Measurements from ENCODE around the gene FKRP.

DNA sequence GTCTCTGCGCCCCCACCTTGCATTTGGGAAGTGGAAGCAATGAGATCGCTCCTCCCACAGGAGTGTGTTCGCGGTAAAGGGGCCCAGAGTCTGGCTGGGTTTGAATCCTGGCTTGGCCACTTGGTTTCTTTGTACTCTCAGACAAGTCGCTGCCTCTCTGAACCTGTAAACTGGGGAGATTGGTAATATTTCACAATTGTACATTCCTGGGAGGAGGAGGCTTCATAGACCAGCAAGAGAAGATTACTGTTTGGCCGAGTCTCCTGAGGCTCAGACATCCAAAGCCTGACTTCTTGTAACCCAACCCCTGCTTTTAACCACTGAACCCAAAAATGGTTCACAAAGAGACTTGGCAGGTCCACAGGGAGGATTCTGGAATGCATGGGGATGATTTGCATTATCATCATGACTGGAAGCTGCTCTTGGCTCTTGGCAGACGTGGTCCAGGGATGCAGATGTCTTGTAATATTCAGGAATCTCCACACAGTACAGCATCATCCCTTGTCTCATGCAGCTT is 14.0 kb downstream of the FKRP start:
- TF ChIP-seq, protein P1, sequence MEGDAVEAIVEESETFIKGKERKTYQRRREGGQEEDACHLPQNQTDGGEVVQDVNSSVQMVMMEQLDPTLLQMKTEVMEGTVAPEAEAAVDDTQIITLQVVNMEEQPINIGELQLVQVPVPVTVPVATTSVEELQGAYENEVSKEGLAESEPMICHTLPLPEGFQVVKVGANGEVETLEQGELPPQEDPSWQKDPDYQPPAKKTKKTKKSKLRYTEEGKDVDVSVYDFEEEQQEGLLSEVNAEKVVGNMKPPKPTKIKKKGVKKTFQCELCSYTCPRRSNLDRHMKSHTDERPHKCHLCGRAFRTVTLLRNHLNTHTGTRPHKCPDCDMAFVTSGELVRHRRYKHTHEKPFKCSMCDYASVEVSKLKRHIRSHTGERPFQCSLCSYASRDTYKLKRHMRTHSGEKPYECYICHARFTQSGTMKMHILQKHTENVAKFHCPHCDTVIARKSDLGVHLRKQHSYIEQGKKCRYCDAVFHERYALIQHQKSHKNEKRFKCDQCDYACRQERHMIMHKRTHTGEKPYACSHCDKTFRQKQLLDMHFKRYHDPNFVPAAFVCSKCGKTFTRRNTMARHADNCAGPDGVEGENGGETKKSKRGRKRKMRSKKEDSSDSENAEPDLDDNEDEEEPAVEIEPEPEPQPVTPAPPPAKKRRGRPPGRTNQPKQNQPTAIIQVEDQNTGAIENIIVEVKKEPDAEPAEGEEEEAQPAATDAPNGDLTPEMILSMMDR (conservative IDR thresholded peaks at IDR 0.05; ENCODE audit: low read length) = no peak
- TF ChIP-seq EZH2phosphoT487 (IDR thresholded peaks at IDR 0.05; ENCODE audit: borderline replicate concordance, low read depth, low read length) = no peak
